Measurements from ENCODE around the gene FNDC10. TPM values are rescaled to one million over a fixed set of nuclear protein-coding genes. Genes with fewer than 3 reads are reported as not detected.

The FNDC10 gene
- total RNA-seq, 2 donors from 2014 or later: 10.4 to 10.8 TPM

- Histone ChIP-seq H3K9me3 (ENCODE audit: control insufficient read depth, low read length) (no peaks in the 10 kb centered on the region), H3K36me3 (ENCODE audit: control insufficient read depth, insufficient read depth, low read length) (no peaks in the 10 kb centered on the region), H3K9ac (ENCODE audit: extremely low read depth, low read length, poor library complexity, severe bottlenecking) (no peak within 1 kb of the TSS), H3K27me3 (ENCODE audit: control insufficient read depth, insufficient read depth, low read length, poor library complexity, severe bottlenecking) (peaks cover 14% of the 10 kb centered on the region), H3K4me3 (ENCODE audit: low read length) (peak within 1 kb of the TSS; percentile 35), H3K4me1 (ENCODE audit: control insufficient read depth, insufficient read depth, low read length) (no peaks in the 10 kb centered on the region), H3K27ac (ENCODE audit: low read depth, low read length) (no peak within 1 kb of the TSS)
- Mint-ChIP-seq H3K27ac (no peak within 1 kb of the TSS), H3K27me3 (ENCODE audit: insufficient read depth) (peaks cover 12% of the 10 kb centered on the region), H3K4me1 (no peaks in the 10 kb centered on the region), H3K9me3 (peaks cover 2% of the 10 kb centered on the region), H3K4me3 (peak within 1 kb of the TSS; percentile 34), H3K36me3 (ENCODE audit: low read depth) (peaks cover 7% of the 10 kb centered on the region)
- TF ChIP-seq CTCF (conservative IDR thresholded peaks at IDR 0.05): no peak
- peak; percentile 79 for DNase-seq
- WGBS, 2 experiments (ENCODE audit: insufficient coverage in 1 of 2, insufficient read length in 1 of 2): 7 to 10% methylated on average over 11 to 48 of the region's 48 CpGs
Observed at GRCh38 chr1:1631782-1632420, 32.0 kb upstream of the FNDC10 start, which contains the start of gene MMP23B. TSS of gene MMP23B (plus strand) at chr1:1632173. CDS start at chr1:1632219, 46 bp downstream.

- H3K27me3 ChIP-seq (ENCODE audit: control insufficient read depth, insufficient read depth, low read length, poor library complexity, severe bottlenecking): peaks cover 14% of the 10 kb centered on the region
- Mint-ChIP-seq H3K27ac (no peak overlapping the region), H3K9me3 (peaks cover 2% of the 10 kb centered on the region), H3K27me3 (ENCODE audit: insufficient read depth) (peaks cover 12% of the 10 kb centered on the region), H3K36me3 (ENCODE audit: low read depth) (peaks cover 2% of the 10 kb centered on the region), H3K4me1 (no peaks in the 10 kb centered on the region), H3K4me3 (peak overlapping the region; percentile 34)
- TF ChIP-seq CTCF (conservative IDR thresholded peaks at IDR 0.05): no peak
- WGBS, 2 experiments (ENCODE audit: insufficient coverage in 1 of 2, insufficient read length in 1 of 2): 40 to 47% methylated on average over 16 to 78 of the region's 79 CpGs
- H3K36me3 ChIP-seq (ENCODE audit: control insufficient read depth, insufficient read depth, low read length): no peaks in the 10 kb centered on the region
- no peak overlapping the region for H3K27ac ChIP-seq (ENCODE audit: low read depth, low read length)
- no peaks in the 10 kb centered on the region for H3K9me3 ChIP-seq (ENCODE audit: control insufficient read depth, low read length)
- peak; percentile 78 for DNase-seq
- H3K9ac ChIP-seq (ENCODE audit: extremely low read depth, low read length, poor library complexity, severe bottlenecking): no peak overlapping the region
- no peaks in the 10 kb centered on the region for H3K4me1 ChIP-seq (ENCODE audit: control insufficient read depth, insufficient read depth, low read length)
- no peak overlapping the region for H3K4me3 ChIP-seq (ENCODE audit: low read length)
Observed at GRCh38 chr1:1630965-1631781, 31.2 kb upstream of the FNDC10 start.

- Histone ChIP-seq H3K9ac (ENCODE audit: extremely low read depth, low read length, poor library complexity, severe bottlenecking) (no peak overlapping the region), H3K27ac (ENCODE audit: low read depth, low read length) (no peak overlapping the region), H3K4me1 (ENCODE audit: control insufficient read depth, insufficient read depth, low read length) (no peaks in the 10 kb centered on the region), H3K9me3 (ENCODE audit: control insufficient read depth, low read length) (no peaks in the 10 kb centered on the region), H3K27me3 (ENCODE audit: control insufficient read depth, insufficient read depth, low read length, poor library complexity, severe bottlenecking) (peaks cover 14% of the 10 kb centered on the region), H3K4me3 (ENCODE audit: low read length) (no peak overlapping the region), H3K36me3 (ENCODE audit: control insufficient read depth, insufficient read depth, low read length) (no peaks in the 10 kb centered on the region)
- WGBS, 2 experiments (ENCODE audit: insufficient coverage in 1 of 2, insufficient read length in 1 of 2): 33 to 51% methylated on average over 24 to 77 of the region's 81 CpGs
- peak; percentile 96 for DNase-seq
- no peak for TF ChIP-seq CTCF (conservative IDR thresholded peaks at IDR 0.05)
- Mint-ChIP-seq H3K27ac (no peak overlapping the region), H3K36me3 (ENCODE audit: low read depth) (peaks cover 2% of the 10 kb centered on the region), H3K4me1 (no peaks in the 10 kb centered on the region), H3K4me3 (no peak overlapping the region), H3K27me3 (ENCODE audit: insufficient read depth) (peaks cover 12% of the 10 kb centered on the region), H3K9me3 (peaks cover 2% of the 10 kb centered on the region)
Observed at GRCh38 chr1:1630191-1630964, 30.4 kb upstream of the FNDC10 start.
